ENCODE results near the gene COA1.
A peak's percentile ranks its signal among the peaks of the same experiment; 100 is the strongest.
"Not testable (repeated sequence)": the region's sequence is repeated elsewhere in the genome, so short reads cannot be mapped to it uniquely, and the experiment has no call there.

The COA1 gene, protein sequence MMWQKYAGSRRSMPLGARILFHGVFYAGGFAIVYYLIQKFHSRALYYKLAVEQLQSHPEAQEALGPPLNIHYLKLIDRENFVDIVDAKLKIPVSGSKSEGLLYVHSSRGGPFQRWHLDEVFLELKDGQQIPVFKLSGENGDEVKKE

GRCh38 chr7:43729214-43729923, at the start of gene COA1:
TSS of gene COA1 (minus strand) at chr7:43729523. CDS start at chr7:43648614, 80,909 bp downstream.
- intact Hi-C loops (cut with micrococcal nuclease) = loop anchor here (2.0 to 10.0 kb wide), 2 partner anchors 27 to 795 kb away; partner anchors contain the start of genes MRPL32 and PSMA2
- Mint-ChIP-seq H3K4me1 (ENCODE audit: low read depth) (peaks cover 38% of the 10 kb centered on the region), H3K36me3 (ENCODE audit: low read depth) (peaks cover 12% of the 10 kb centered on the region), H3K4me3 (peak within 1 kb of the TSS; percentile 93), H3K27me3 (no peaks in the 10 kb centered on the region), H3K9me3 (no peaks in the 10 kb centered on the region), H3K27ac (peak within 1 kb of the TSS; percentile 87)

GRCh38 chr7:43778293-43779044, 49.1 kb upstream of the COA1 start:
- Mint-ChIP-seq H3K4me1 (ENCODE audit: low read depth) (peaks cover 43% of the 10 kb centered on the region), H3K36me3 (ENCODE audit: low read depth) (peaks cover 80% of the 10 kb centered on the region)
- H3K4me3 Mint-ChIP-seq; intact Hi-C loops (cut with micrococcal nuclease); H3K27me3 Mint-ChIP-seq; H3K27ac Mint-ChIP-seq; H3K9me3 Mint-ChIP-seq: not testable (repeated sequence)

DNA sequence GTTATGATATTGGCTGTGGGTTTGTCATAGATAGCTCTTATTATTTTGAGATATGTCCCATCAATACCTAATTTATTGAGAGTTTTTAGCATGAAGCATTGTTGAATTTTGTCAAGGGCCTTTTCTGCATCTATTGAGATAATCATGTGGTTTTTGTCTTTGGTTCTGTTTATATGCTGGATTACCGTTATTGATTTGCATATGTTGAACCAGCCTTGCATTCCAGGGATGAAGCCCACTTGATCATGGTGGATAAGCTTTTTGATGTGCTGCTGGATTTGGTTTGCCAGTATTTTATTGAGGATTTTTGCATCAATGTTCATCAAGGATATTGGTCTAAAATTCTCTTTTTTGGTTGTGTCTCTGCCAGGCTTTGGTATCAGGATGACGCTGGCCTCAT, 45.9 kb upstream of the COA1 start:
- intact Hi-C loops (cut with micrococcal nuclease); H3K9me3 Mint-ChIP-seq; H3K4me3 Mint-ChIP-seq; H3K27ac Mint-ChIP-seq; H3K27me3 Mint-ChIP-seq: not testable (repeated sequence)
- Mint-ChIP-seq H3K4me1 (ENCODE audit: low read depth) (peaks cover 28% of the 10 kb centered on the region), H3K36me3 (ENCODE audit: low read depth) (peaks cover 80% of the 10 kb centered on the region)

GRCh38 chr7:43773268-43773667, 43.9 kb upstream of the COA1 start:
- H3K4me3 Mint-ChIP-seq; intact Hi-C loops (cut with micrococcal nuclease); H3K27me3 Mint-ChIP-seq; H3K27ac Mint-ChIP-seq; H3K9me3 Mint-ChIP-seq: not testable (repeated sequence)
- H3K36me3 Mint-ChIP-seq (ENCODE audit: low read depth) = peaks cover 75% of the 10 kb centered on the region
- peaks cover 41% of the 10 kb centered on the region for H3K4me1 Mint-ChIP-seq (ENCODE audit: low read depth)

DNA sequence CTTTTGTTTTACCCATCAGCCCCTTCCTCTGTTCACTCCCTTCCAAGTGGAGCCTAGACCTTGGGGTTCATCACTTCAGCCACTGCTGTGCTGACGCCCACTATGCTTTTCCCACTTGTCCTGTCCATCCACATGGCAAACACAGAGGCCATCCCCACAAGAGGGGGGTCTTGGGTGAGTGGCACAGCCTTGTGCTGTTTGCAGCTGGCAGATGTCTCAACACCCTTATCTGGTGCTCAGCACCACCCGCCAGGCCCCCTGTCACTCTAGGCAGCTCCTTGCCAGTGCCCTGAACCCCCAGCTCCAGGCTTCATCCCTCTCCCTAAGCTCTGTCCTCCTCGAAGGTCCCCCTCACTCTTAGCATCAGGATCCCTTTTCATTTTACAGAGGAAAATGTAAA, 42.2 kb upstream of the COA1 start:
- intact Hi-C loops (cut with micrococcal nuclease) = no loop called here
- peaks cover 79% of the 10 kb centered on the region for H3K36me3 Mint-ChIP-seq (ENCODE audit: low read depth)
- H3K9me3 Mint-ChIP-seq = peaks cover 9% of the 10 kb centered on the region
- H3K4me3 Mint-ChIP-seq = no peak overlapping the region
- H3K4me1 Mint-ChIP-seq (ENCODE audit: low read depth) = peaks cover 54% of the 10 kb centered on the region
- no peak overlapping the region for H3K27ac Mint-ChIP-seq
- no peaks in the 10 kb centered on the region for H3K27me3 Mint-ChIP-seq

- no peak overlapping the region for H3K4me3 Mint-ChIP-seq
- no peak overlapping the region for H3K27ac Mint-ChIP-seq
- peaks cover 9% of the 10 kb centered on the region for H3K9me3 Mint-ChIP-seq
- peaks cover 77% of the 10 kb centered on the region for H3K36me3 Mint-ChIP-seq (ENCODE audit: low read depth)
- intact Hi-C loops (cut with micrococcal nuclease) = no loop called here
- H3K27me3 Mint-ChIP-seq = no peaks in the 10 kb centered on the region
- H3K4me1 Mint-ChIP-seq (ENCODE audit: low read depth) = peaks cover 53% of the 10 kb centered on the region
These were observed 41.8 kb upstream of the COA1 start for GRCh38 chr7:43771128-43771527.

- Mint-ChIP-seq H3K27me3 (no peaks in the 10 kb centered on the region), H3K4me3 (no peak overlapping the region), H3K27ac (peak overlapping the region; percentile 11), H3K36me3 (ENCODE audit: low read depth) (peaks cover 66% of the 10 kb centered on the region), H3K9me3 (peaks cover 9% of the 10 kb centered on the region), H3K4me1 (ENCODE audit: low read depth) (peaks cover 60% of the 10 kb centered on the region)
- intact Hi-C loops (cut with micrococcal nuclease) = no loop called here
These were observed 40.6 kb upstream of the COA1 start for GRCh38 chr7:43769791-43770465.

- Mint-ChIP-seq H3K9me3 (peaks cover 9% of the 10 kb centered on the region), H3K27ac (peak overlapping the region; percentile 11)
These were observed 40.0 kb upstream of the COA1 start for GRCh38 chr7:43769281-43769680.

GRCh38 chr7:43768887-43769272, 39.6 kb upstream of the COA1 start:
- intact Hi-C loops (cut with micrococcal nuclease) = no loop called here
- Mint-ChIP-seq H3K36me3 (ENCODE audit: low read depth) (peaks cover 66% of the 10 kb centered on the region), H3K4me3 (no peak overlapping the region), H3K27ac (no peak overlapping the region), H3K4me1 (ENCODE audit: low read depth) (peaks cover 69% of the 10 kb centered on the region), H3K27me3 (no peaks in the 10 kb centered on the region), H3K9me3 (peaks cover 9% of the 10 kb centered on the region)

More at GRCh38 chr7:43769281-43769680, 40.0 kb upstream of the COA1 start:
- H3K36me3 Mint-ChIP-seq (ENCODE audit: low read depth) = peaks cover 66% of the 10 kb centered on the region
- peaks cover 67% of the 10 kb centered on the region for H3K4me1 Mint-ChIP-seq (ENCODE audit: low read depth)
- H3K27me3 Mint-ChIP-seq = no peaks in the 10 kb centered on the region
- intact Hi-C loops (cut with micrococcal nuclease) = no loop called here
- H3K4me3 Mint-ChIP-seq = no peak overlapping the region

DNA sequence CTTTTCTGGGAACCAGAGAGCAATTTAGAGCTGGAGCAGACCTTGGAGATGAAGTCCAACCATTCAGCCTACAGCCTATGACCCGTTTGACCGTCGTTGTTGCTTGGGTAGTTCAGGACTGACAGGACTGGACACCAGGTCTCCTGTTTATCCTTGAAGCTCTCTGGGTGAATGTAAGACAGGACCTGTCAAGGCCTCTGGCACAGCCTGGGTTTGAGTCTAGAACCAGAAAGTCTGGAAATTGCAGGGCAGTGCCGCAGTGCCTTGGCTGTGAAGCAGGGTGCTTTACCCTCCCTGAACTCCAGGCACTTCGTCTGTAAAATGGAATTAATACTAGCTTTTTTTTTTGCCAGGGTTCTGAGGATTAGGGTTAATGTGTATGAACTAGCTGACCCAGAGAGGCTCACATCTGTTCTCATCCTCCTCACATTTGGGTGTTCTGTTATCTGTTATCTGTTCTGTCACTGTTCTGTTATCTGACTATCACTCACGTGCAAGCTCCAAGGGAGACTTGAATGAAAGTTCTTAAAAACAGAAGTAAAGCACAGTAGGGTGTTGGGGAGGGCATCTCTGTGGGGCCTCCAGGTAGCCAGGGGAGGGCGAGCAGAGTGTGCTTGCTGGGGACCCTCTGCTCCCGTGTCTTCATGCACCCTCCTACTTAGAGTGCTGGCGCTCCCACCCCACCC, 39.0 kb upstream of the COA1 start:
- Mint-ChIP-seq H3K36me3 (ENCODE audit: low read depth) (peaks cover 66% of the 10 kb centered on the region), H3K4me3 (no peak overlapping the region), H3K9me3 (peaks cover 9% of the 10 kb centered on the region), H3K27ac (no peak overlapping the region), H3K4me1 (ENCODE audit: low read depth) (peaks cover 71% of the 10 kb centered on the region), H3K27me3 (no peaks in the 10 kb centered on the region)
- intact Hi-C loops (cut with micrococcal nuclease) = no loop called here

DNA sequence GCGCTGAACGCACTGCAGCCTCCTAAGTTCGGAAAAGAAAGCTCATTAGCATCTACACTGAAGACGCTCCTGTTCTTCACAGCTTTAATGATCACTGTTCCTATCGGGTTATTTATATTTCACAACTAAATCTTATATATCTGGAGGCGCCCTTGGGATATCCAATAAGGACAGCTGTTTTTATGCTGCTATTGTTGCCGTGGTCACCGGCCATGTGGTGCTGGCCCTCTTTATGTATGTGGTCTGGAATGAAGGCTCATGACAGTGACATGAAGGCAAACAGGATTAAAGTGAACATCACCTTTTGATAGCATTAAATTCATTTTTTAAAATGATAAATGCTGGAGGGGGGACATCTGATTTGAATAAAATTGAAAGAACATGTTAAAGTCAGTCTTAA, 38.0 kb upstream of the COA1 start:
- Mint-ChIP-seq H3K27me3 (no peaks in the 10 kb centered on the region), H3K9me3 (peaks cover under 1% of the 10 kb centered on the region), H3K4me3 (no peak overlapping the region), H3K4me1 (ENCODE audit: low read depth) (peaks cover 82% of the 10 kb centered on the region), H3K27ac (no peak overlapping the region), H3K36me3 (ENCODE audit: low read depth) (peaks cover 65% of the 10 kb centered on the region)
- intact Hi-C loops (cut with micrococcal nuclease) = no loop called here

- Mint-ChIP-seq H3K27ac (no peak overlapping the region), H3K27me3 (no peaks in the 10 kb centered on the region), H3K4me1 (ENCODE audit: low read depth) (peaks cover 85% of the 10 kb centered on the region), H3K9me3 (no peaks in the 10 kb centered on the region), H3K4me3 (no peak overlapping the region), H3K36me3 (ENCODE audit: low read depth) (peaks cover 57% of the 10 kb centered on the region)
- intact Hi-C loops (cut with micrococcal nuclease) = no loop called here
These were observed 37.2 kb upstream of the COA1 start for GRCh38 chr7:43766564-43766963.

GRCh38 chr7:43764807-43765491, 35.6 kb upstream of the COA1 start:
- peaks cover 55% of the 10 kb centered on the region for H3K36me3 Mint-ChIP-seq (ENCODE audit: low read depth)
- no peaks in the 10 kb centered on the region for H3K9me3 Mint-ChIP-seq
- peaks cover 79% of the 10 kb centered on the region for H3K4me1 Mint-ChIP-seq (ENCODE audit: low read depth)
- H3K4me3 Mint-ChIP-seq = no peak overlapping the region
- peak overlapping the region; percentile 22 for H3K27ac Mint-ChIP-seq
- intact Hi-C loops (cut with micrococcal nuclease) = no loop called here
- no peaks in the 10 kb centered on the region for H3K27me3 Mint-ChIP-seq

Data from dendritic cell treated with granulocyte-macrophage colony-stimulating factor and Interleukin-4, amounts not matched to agents 40 ng/mL and 50 ng/mL, for 4 days (primary cell).